CD4-positive, CD25-positive, alpha-beta regulatory T cell (primary cell): Measurements from ENCODE around the gene AIP. TPM values are rescaled to one million over a fixed set of nuclear protein-coding genes. Genes with fewer than 3 reads are reported as not detected.

ENCODE experiments used
- ATAC-seq, 2 donors: fragments of 150-1000 bp; cut with Tn5 transposase; one replicate each; pipeline ENCODE4 v1.10.0; 2021; ENCODE audit warnings: low read depth in 2 of 2, moderate number of reproducible peaks in 2 of 2, moderate library complexity in 1 of 2
- DNase-seq, 3 donors: peaks; one replicate each; pipeline versions ENCODE4 v3.0.0 to v3.0.0-alpha.2; 2012 to 2022; ENCODE audit warnings: mixed read lengths in 1 of 3
- H3K27ac ChIP-seq: one replicate; pipeline ENCODE4 v1.7.0; 2013; ENCODE audit warnings: mild to moderate bottlenecking, low read length; ENCODE audit not compliant: insufficient read depth, poor library complexity, severe bottlenecking
- H3K27me3 ChIP-seq: one replicate; pipeline ENCODE4 v1.7.0; 2013; ENCODE audit warnings: low read length; ENCODE audit not compliant: control insufficient read depth, insufficient read depth
- H3K36me3 ChIP-seq: one replicate; pipeline ENCODE4 v1.7.0; 2013; ENCODE audit warnings: mild to moderate bottlenecking, low read length, moderate library complexity; ENCODE audit not compliant: control insufficient read depth, insufficient read depth
- H3K4me1 ChIP-seq: 2 replicates; pipeline ENCODE4 v1.7.0; 2013; ENCODE audit warnings: mild to moderate bottlenecking, low read length; ENCODE audit not compliant: insufficient read depth, control insufficient read depth, poor library complexity, severe bottlenecking
- H3K4me3 ChIP-seq: one replicate; pipeline ENCODE4 v1.7.0; 2013; ENCODE audit warnings: low read depth, mild to moderate bottlenecking, low read length, moderate library complexity
- H3K9me3 ChIP-seq, 2 experiments: 1 replicate in 1 of 2; 2 replicates in 1 of 2; pipeline ENCODE4 v1.7.0; 2013; ENCODE audit warnings: low read length in 2 of 2, mild to moderate bottlenecking in 1 of 2, moderate library complexity in 1 of 2; ENCODE audit not compliant: control insufficient read depth in 2 of 2
- H3K27ac Mint-ChIP-seq, 3 donors: one replicate each; pipeline ENCODE4 v1.8.0; 2020 to 2022; ENCODE audit warnings: mild to moderate bottlenecking in 3 of 3, mixed read lengths in 3 of 3, moderate library complexity in 2 of 3
- H3K27me3 Mint-ChIP-seq: one replicate; pipeline ENCODE4 v1.8.0; 2022; ENCODE audit warnings: mild to moderate bottlenecking, mixed read lengths
- H3K36me3 Mint-ChIP-seq: one replicate; pipeline ENCODE4 v1.8.0; 2020; ENCODE audit warnings: mixed read lengths
- H3K4me1 Mint-ChIP-seq, 4 donors: one replicate each; pipeline ENCODE4 v1.8.0; 2020 to 2022; ENCODE audit warnings: mixed read lengths in 4 of 4, mild to moderate bottlenecking in 1 of 4
- H3K4me3 Mint-ChIP-seq, 4 donors: one replicate each; pipeline ENCODE4 v1.8.0; 2020 to 2022; ENCODE audit warnings: mild to moderate bottlenecking in 4 of 4, mixed read lengths in 4 of 4, moderate library complexity in 3 of 4
- H3K9me3 Mint-ChIP-seq, 7 donors: one replicate each; pipeline ENCODE4 v1.8.0; 2020 to 2022; ENCODE audit warnings: mixed read lengths in 7 of 7, mild to moderate bottlenecking in 3 of 7, moderate library complexity in 2 of 7
- polyA plus RNA-seq, 4 donors: library from polyadenylated mRNA; unstranded; fragments of 300-500 nt; fragmentation: Illumina TruSeq; gene quantifications; one replicate each; pipeline ENCODE4 v1.2.3, GENCODE V29; 2021
- total RNA-seq: library from RNA; stranded (reverse); gene quantifications from one replicate; pipeline ENCODE4 v1.2.3, GENCODE V29; 2022

The AIP gene
- total and polyA plus RNA-seq, 5 donors from 2014 or later: 124 to 234 (median 213) TPM

- Histone ChIP-seq H3K36me3 (no peaks in the 10 kb centered on the region), H3K4me1 (peaks cover under 1% of the 10 kb centered on the region), H3K27ac (no peak overlapping the region), H3K27me3 (peaks cover 14% of the 10 kb centered on the region), H3K4me3 (no peak overlapping the region), H3K9me3 (no peaks in the 10 kb centered on the region)
- Mint-ChIP-seq H3K36me3 (no peaks in the 10 kb centered on the region), H3K4me1 (peaks cover 0 to 4% (median 2%) of the 10 kb centered on the region in 4 donors), H3K4me3 (peak overlapping the region in 1 of 4 donors; percentile 42), H3K27ac (no peak overlapping the region), H3K9me3 (no peaks in the 10 kb centered on the region), H3K27me3 (peaks cover 34% of the 10 kb centered on the region)
- DNase-seq (no peak), ATAC-seq (no peak)
Measured at GRCh38 chr11:67514116-67514515, 31.3 kb downstream of the AIP start.

GRCh38 chr11:67516806-67517205 lies 34.0 kb downstream of the AIP start:
- Histone ChIP-seq H3K36me3 (no peaks in the 10 kb centered on the region), H3K27ac (no peak overlapping the region), H3K27me3 (peaks cover 9% of the 10 kb centered on the region), H3K4me3 (no peak overlapping the region), H3K9me3 (no peaks in the 10 kb centered on the region), H3K4me1 (no peaks in the 10 kb centered on the region)
- no peak overlapping the region for H3K4me3 Mint-ChIP-seq
- peaks cover 19% of the 10 kb centered on the region for H3K27me3 Mint-ChIP-seq
- no peaks in the 10 kb centered on the region for H3K36me3 Mint-ChIP-seq
- H3K9me3 Mint-ChIP-seq: no peaks in the 10 kb centered on the region
- no peak overlapping the region for H3K27ac Mint-ChIP-seq
- DNase-seq: no peak
- H3K4me1 Mint-ChIP-seq: peaks cover 0 to 3% (median 0%) of the 10 kb centered on the region in 4 donors
- ATAC-seq: no peak

- Histone ChIP-seq H3K27ac (no peak overlapping the region), H3K4me3 (no peak overlapping the region), H3K4me1 (no peaks in the 10 kb centered on the region), H3K27me3 (peaks cover 6% of the 10 kb centered on the region), H3K36me3 (no peaks in the 10 kb centered on the region), H3K9me3 (no peaks in the 10 kb centered on the region)
- H3K4me3 Mint-ChIP-seq: no peak overlapping the region
- peaks cover 19% of the 10 kb centered on the region for H3K27me3 Mint-ChIP-seq
- peaks cover 0 to 3% (median 0%) of the 10 kb centered on the region in 4 donors for H3K4me1 Mint-ChIP-seq
- no peak overlapping the region for H3K27ac Mint-ChIP-seq
- H3K36me3 Mint-ChIP-seq: no peaks in the 10 kb centered on the region
- no peaks in the 10 kb centered on the region for H3K9me3 Mint-ChIP-seq
- ATAC-seq (no peak), DNase-seq (no peak)
Measured at GRCh38 chr11:67517784-67518552, 35.1 kb downstream of the AIP start.

GRCh38 chr11:67519726-67520125 lies 36.9 kb downstream of the AIP start:
- H3K4me1 Mint-ChIP-seq: no peaks in the 10 kb centered on the region
- H3K36me3 ChIP-seq: no peaks in the 10 kb centered on the region
- H3K9me3 Mint-ChIP-seq: no peaks in the 10 kb centered on the region
- H3K27ac ChIP-seq: no peak overlapping the region
- H3K36me3 Mint-ChIP-seq: no peaks in the 10 kb centered on the region
- H3K4me3 ChIP-seq: no peak overlapping the region
- H3K27me3 ChIP-seq: no peaks in the 10 kb centered on the region
- H3K9me3 ChIP-seq: no peaks in the 10 kb centered on the region
- no peaks in the 10 kb centered on the region for H3K4me1 ChIP-seq
- no peak overlapping the region for H3K27ac Mint-ChIP-seq
- ATAC-seq (no peak), DNase-seq (no peak)
- H3K27me3 Mint-ChIP-seq: peaks cover 12% of the 10 kb centered on the region
- no peak overlapping the region for H3K4me3 Mint-ChIP-seq

GRCh38 chr11:67520856-67521824 lies 38.3 kb downstream of the AIP start:
- no peak overlapping the region for H3K27ac Mint-ChIP-seq
- no peaks in the 10 kb centered on the region for H3K27me3 ChIP-seq
- no peak for DNase-seq

GRCh38 chr11:67521924-67522323 lies 39.1 kb downstream of the AIP start:
- Histone ChIP-seq H3K27me3 (no peaks in the 10 kb centered on the region), H3K27ac (no peak overlapping the region), H3K4me3 (no peak overlapping the region), H3K9me3 (no peaks in the 10 kb centered on the region), H3K36me3 (no peaks in the 10 kb centered on the region), H3K4me1 (no peaks in the 10 kb centered on the region)
- Mint-ChIP-seq H3K4me3 (no peak overlapping the region), H3K27me3 (peaks cover 12% of the 10 kb centered on the region), H3K9me3 (peaks cover 0 to 1% (median 0%) of the 10 kb centered on the region in 7 donors), H3K36me3 (no peaks in the 10 kb centered on the region), H3K4me1 (no peaks in the 10 kb centered on the region), H3K27ac (no peak overlapping the region)
- no peak for ATAC-seq
- no peak for DNase-seq

More at GRCh38 chr11:67520856-67521824, 38.3 kb downstream of the AIP start:
- no peak for ATAC-seq
- H3K4me3 Mint-ChIP-seq: no peak overlapping the region
- H3K9me3 Mint-ChIP-seq: peaks cover 0 to 1% (median 0%) of the 10 kb centered on the region in 7 donors
- no peak overlapping the region for H3K27ac ChIP-seq
- no peaks in the 10 kb centered on the region for H3K4me1 ChIP-seq
- H3K36me3 Mint-ChIP-seq: no peaks in the 10 kb centered on the region
- no peak overlapping the region for H3K4me3 ChIP-seq
- H3K4me1 Mint-ChIP-seq: no peaks in the 10 kb centered on the region
- H3K27me3 Mint-ChIP-seq: peaks cover 12% of the 10 kb centered on the region
- H3K36me3 ChIP-seq: no peaks in the 10 kb centered on the region
- no peaks in the 10 kb centered on the region for H3K9me3 ChIP-seq

GRCh38 chr11:67522338-67522737 lies 39.5 kb downstream of the AIP start:
- H3K4me1 Mint-ChIP-seq: no peaks in the 10 kb centered on the region
- DNase-seq (no peak), ATAC-seq (no peak)
- Histone ChIP-seq H3K4me1 (no peaks in the 10 kb centered on the region), H3K4me3 (no peak overlapping the region), H3K27me3 (peaks cover 2% of the 10 kb centered on the region), H3K27ac (no peak overlapping the region), H3K9me3 (no peaks in the 10 kb centered on the region), H3K36me3 (no peaks in the 10 kb centered on the region)
- no peak overlapping the region for H3K27ac Mint-ChIP-seq
- peaks cover 0 to 1% (median 0%) of the 10 kb centered on the region in 7 donors for H3K9me3 Mint-ChIP-seq
- no peaks in the 10 kb centered on the region for H3K36me3 Mint-ChIP-seq
- no peak overlapping the region for H3K4me3 Mint-ChIP-seq
- peaks cover 12% of the 10 kb centered on the region for H3K27me3 Mint-ChIP-seq
